HG02798 (cell line): ENCODE measurements around the gene GRIA2.
"Not testable (repeated sequence)": the region's sequence is repeated elsewhere in the genome, so short reads cannot be mapped to it uniquely, and the experiment has no call there.

Experiments
- ATAC-seq: cut with Tn5 transposase; IDR thresholded peaks from one replicate; pipeline ENCODE4 v1.9.1; 2021; ENCODE audit warnings: mild to moderate bottlenecking; ENCODE audit not compliant: unreplicated experiment, poor library complexity

Gene GRIA2

GRCh38 chr4:157220371-157220881, at the start of gene GRIA2:
Gene GRIA2, plus strand, starts transcription at chr4:157220728. Its CDS starts 315 bp downstream, at chr4:157221043.
- no peak for ATAC-seq

- no peak for ATAC-seq
Observed at GRCh38 chr4:157172011-157172410, 48.5 kb upstream of the GRIA2 start.

- ATAC-seq = not testable (repeated sequence)
Observed at GRCh38 chr4:157180268-157180667, 40.3 kb upstream of the GRIA2 start.

GRCh38 chr4:157184300-157184699, 36.2 kb upstream of the GRIA2 start:
- ATAC-seq = no peak

- ATAC-seq = no peak
Observed at GRCh38 chr4:157185363-157185762, 35.2 kb upstream of the GRIA2 start.

GRCh38 chr4:157195374-157195773, 25.2 kb upstream of the GRIA2 start:
- ATAC-seq = no peak

GRCh38 chr4:157196046-157196445, 24.5 kb upstream of the GRIA2 start:
- no peak for ATAC-seq

GRCh38 chr4:157204634-157205244, 15.8 kb upstream of the GRIA2 start:
- ATAC-seq = peak; percentile 73

GRCh38 chr4:157217708-157218107, 2.8 kb upstream of the GRIA2 start:
- ATAC-seq = no peak

GRCh38 chr4:157219711-157220370, 687 bp upstream of the GRIA2 start:
- ATAC-seq = no peak

GRCh38 chr4:157221426-157221894, 932 bp downstream of the GRIA2 start:
- no peak for ATAC-seq

- no peak for ATAC-seq
Observed at GRCh38 chr4:157221895-157222770, 1.6 kb downstream of the GRIA2 start.

GRCh38 chr4:157222771-157223160, 2.2 kb downstream of the GRIA2 start:
- no peak for ATAC-seq

GRCh38 chr4:157223456-157223855, 2.9 kb downstream of the GRIA2 start:
- ATAC-seq = no peak

- ATAC-seq = no peak
Observed at GRCh38 chr4:157225096-157225495, 4.6 kb downstream of the GRIA2 start.

- no peak for ATAC-seq
Observed at GRCh38 chr4:157226035-157226434, 5.5 kb downstream of the GRIA2 start.

GRCh38 chr4:157226601-157227000, 6.1 kb downstream of the GRIA2 start:
- ATAC-seq = no peak

- no peak for ATAC-seq
Observed at GRCh38 chr4:157231525-157231924, 11.0 kb downstream of the GRIA2 start.

GRCh38 chr4:157242871-157243270, 22.3 kb downstream of the GRIA2 start:
- no peak for ATAC-seq

GRCh38 chr4:157244348-157244747, 23.8 kb downstream of the GRIA2 start:
- ATAC-seq = no peak

- no peak for ATAC-seq
Observed at GRCh38 chr4:157245351-157245750, 24.8 kb downstream of the GRIA2 start.
